ENCODE results near the gene MYB.
"Not testable (repeated sequence)": the region's sequence is repeated elsewhere in the genome, so short reads cannot be mapped to it uniquely, and the experiment has no call there.

Gene MYB

DNA sequence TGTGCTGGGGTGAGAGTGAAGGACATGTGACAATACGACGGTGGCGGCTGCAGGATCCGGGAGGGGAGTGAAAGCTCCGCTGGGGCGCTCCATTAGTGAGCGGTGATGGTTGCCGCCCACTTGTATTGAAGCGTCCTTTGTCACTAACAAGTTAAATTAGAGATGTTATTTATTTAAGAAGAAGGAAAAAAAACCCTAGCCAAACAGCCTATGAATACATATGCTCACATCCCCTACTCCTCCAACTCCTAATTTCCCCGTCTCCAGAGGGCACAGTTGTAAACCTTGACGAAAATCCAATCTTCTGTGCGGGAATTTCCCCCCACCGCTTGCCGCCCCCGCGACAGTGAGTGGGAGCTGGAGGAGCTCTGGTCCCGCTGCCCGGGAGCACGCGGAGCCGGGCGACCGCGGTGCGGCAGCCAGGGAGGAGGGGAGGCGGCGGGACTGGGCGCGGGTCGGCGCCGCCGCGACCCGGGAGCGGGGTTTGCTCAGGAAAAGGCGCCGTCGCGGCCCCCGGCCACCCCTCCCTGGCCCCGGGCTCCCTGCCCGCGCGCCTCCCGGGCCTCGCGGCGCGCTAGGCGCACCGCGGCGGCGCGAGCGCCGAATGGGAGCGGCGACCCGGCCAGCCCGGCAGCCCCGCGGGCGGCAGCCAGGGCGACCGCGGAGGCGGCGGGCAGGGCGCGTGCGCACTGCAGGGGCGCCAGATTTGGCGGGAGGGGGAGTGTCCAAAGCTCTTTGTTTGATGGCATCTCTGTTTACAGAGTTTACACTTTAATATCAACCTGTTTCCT lies at the start of gene MYB:
TSS of gene MYB (plus strand) at position 767 of the 791 bp plus-strand sequence. CDS start 206 bp downstream, outside the sequence.
- TF ChIP-seq, protein P1, sequence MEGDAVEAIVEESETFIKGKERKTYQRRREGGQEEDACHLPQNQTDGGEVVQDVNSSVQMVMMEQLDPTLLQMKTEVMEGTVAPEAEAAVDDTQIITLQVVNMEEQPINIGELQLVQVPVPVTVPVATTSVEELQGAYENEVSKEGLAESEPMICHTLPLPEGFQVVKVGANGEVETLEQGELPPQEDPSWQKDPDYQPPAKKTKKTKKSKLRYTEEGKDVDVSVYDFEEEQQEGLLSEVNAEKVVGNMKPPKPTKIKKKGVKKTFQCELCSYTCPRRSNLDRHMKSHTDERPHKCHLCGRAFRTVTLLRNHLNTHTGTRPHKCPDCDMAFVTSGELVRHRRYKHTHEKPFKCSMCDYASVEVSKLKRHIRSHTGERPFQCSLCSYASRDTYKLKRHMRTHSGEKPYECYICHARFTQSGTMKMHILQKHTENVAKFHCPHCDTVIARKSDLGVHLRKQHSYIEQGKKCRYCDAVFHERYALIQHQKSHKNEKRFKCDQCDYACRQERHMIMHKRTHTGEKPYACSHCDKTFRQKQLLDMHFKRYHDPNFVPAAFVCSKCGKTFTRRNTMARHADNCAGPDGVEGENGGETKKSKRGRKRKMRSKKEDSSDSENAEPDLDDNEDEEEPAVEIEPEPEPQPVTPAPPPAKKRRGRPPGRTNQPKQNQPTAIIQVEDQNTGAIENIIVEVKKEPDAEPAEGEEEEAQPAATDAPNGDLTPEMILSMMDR (IDR thresholded peaks at IDR 0.05; ENCODE audit: low read depth, low read length, missing control alignments), result no peak
- peak within 1 kb of the TSS; percentile 72 for H3K4me3 ChIP-seq (ENCODE audit: low read depth, low read length)
- DNase-seq (ENCODE audit: low read depth), result no peak

DNA sequence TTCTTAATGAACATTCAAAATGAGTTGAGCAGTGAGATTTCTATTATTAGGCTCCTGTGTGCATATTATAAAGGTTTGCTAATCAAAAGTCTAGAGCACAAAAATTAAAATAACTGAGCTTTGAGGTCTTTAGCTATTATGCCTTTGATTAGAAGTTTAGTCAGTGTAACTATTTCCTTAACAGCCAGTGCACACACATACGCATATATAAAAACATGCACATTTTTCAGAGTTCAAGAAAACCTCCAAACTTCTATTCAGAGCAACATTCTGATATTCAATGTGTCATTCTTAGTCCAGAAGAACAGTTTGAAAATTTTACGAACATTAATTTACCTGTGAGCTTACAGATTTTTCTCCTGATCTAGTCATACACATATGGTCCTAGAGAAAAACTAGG lies 48.3 kb upstream of the MYB start:
- H3K4me3 ChIP-seq (ENCODE audit: low read depth, low read length), result no peak overlapping the region
- TF ChIP-seq, protein P1 (IDR thresholded peaks at IDR 0.05; ENCODE audit: low read depth, low read length, missing control alignments), result no peak
- DNase-seq (ENCODE audit: low read depth), result no peak

DNA sequence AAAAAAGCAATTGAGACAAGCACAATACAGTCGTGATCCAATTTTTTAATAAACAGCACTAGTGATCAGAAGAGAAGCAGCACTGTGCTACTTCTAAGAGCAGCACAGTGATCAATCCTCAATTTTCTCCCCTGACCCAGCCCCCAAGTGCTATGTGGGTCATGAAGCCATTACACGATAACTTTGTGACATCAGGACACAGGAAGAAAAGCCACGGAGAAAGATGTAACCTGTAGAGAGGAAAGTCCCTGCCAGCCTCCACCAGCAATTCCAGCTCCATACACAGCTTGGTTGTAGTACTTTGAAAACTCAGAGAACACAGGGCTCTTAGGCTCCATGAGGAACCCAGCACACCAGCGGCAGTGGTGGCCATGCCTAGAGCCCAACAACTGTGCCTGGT lies 45.3 kb upstream of the MYB start:
- no peak for DNase-seq (ENCODE audit: low read depth)
- TF ChIP-seq, protein P1 (IDR thresholded peaks at IDR 0.05; ENCODE audit: low read depth, low read length, missing control alignments), result no peak
- H3K4me3 ChIP-seq (ENCODE audit: low read depth, low read length), result no peak overlapping the region

DNA sequence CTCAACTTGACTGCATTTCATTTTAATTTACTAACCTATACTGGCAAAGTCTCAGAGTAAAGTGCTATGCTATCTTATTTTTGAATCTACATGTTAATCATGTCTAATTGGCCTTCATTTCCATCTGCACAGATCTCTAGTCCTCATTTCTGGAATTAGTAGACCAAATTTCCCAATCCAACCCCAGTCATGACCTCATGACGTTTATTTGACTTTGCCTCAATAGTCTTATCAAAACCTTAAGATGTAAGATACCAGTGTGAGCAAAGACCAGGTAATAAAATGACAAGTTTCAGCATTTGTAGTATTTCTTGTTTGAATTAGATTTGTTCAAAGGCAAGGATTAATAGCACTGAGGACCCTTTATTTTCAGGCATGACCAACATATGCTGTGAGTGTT lies 43.3 kb upstream of the MYB start:
- TF ChIP-seq, protein P1 (IDR thresholded peaks at IDR 0.05; ENCODE audit: low read depth, low read length, missing control alignments), result no peak
- no peak for DNase-seq (ENCODE audit: low read depth)
- no peak overlapping the region for H3K4me3 ChIP-seq (ENCODE audit: low read depth, low read length)

DNA sequence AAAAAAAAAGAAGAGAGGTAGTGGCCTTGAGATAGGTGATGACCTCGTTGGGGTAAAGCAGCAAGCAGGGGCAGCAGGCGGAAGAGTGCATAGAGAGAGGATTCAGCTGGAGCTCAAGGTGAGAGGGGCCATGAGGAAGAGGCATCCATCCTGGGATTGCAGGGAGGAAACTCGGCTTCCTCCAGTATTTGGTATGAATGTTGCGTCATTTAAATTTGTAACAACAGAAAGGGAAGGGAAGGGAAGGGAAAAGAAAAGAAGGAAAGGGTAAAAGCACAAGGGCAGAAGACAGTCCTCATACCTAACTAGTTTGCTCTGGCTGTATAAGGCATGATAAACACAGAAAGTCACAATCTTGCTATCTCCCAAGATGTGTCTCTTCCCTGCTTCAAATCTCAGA lies 39.9 kb upstream of the MYB start:
- DNase-seq (ENCODE audit: low read depth), result no peak
- TF ChIP-seq, protein P1 (IDR thresholded peaks at IDR 0.05; ENCODE audit: low read depth, low read length, missing control alignments), result no peak

DNA sequence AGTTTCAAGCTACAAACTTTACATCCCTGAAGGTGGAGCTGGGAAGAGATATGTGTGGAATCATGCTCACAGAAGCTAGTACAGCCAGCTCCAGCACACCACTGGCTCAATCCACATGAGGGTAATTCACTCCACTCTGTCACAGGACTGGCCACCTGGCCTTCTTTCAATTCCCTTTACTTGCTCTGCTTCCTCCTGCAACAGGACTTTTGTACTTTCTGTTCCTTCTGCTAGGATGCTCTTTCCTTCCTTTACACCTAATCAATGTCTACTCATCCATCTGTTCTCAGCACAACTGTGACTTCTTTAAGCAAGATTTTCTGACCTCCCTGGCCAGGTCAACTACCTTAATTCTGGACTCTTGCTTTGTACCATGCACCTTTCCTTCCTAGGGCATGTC lies 39.4 kb upstream of the MYB start:
- TF ChIP-seq, protein P1 (IDR thresholded peaks at IDR 0.05; ENCODE audit: low read depth, low read length, missing control alignments), result no peak
- H3K4me3 ChIP-seq (ENCODE audit: low read depth, low read length), result no peak overlapping the region
- DNase-seq (ENCODE audit: low read depth), result no peak

More for the DNA sequence above, 39.9 kb upstream of the MYB start:
- H3K4me3 ChIP-seq (ENCODE audit: low read depth, low read length), result no peak overlapping the region

DNA sequence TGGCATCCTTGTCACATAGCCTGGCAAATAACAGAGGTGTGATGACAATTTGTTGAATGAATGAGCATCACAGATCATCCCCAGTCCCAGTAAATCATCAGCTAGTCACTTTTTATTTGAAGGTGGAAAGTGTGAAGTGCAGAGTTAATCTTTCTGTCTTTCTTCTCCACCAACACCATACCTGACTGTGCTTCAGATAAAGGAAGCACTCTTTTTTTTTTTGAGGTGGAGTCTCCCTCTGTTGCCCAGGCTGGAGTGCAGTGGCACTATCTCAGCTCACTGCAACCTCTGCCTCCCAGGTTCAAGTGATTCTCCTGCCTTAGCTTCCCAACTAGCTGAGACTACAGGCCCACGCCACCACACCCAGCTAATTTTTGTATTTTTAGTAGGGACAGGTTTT lies 38.9 kb upstream of the MYB start:
- not testable (repeated sequence) for DNase-seq (ENCODE audit: low read depth); H3K4me3 ChIP-seq (ENCODE audit: low read depth, low read length)
